Aorta (tissue), 5 donors: ENCODE measurements around the gene NT5C1A. TPM values are rescaled to one million over a fixed set of nuclear protein-coding genes. Genes with fewer than 3 reads are reported as not detected.

ENCODE experiments used
- ATAC-seq: fragments of 200-7000 bp; cut with Tn5 transposase; one replicate; pipeline ENCODE4 v1.9.1; 2022; ENCODE audit warnings: moderate library complexity; ENCODE audit not compliant: low FRiP score
- DNase-seq, 2 donors: peaks; one replicate each; pipeline ENCODE4 v3.0.0-alpha.2; 2020
- H3K27ac ChIP-seq, 2 donors: one replicate each; pipeline ENCODE4 v1.5.1; 2013; ENCODE audit warnings: low read length in 2 of 2, mild to moderate bottlenecking in 2 of 2, moderate library complexity in 2 of 2, control low read depth in 1 of 2, inconsistent platforms in 1 of 2, low read depth in 1 of 2
- H3K27me3 ChIP-seq, 2 donors: one replicate each; pipeline ENCODE4 v1.6.1; 2013; ENCODE audit warnings: control low read depth in 1 of 2, low read length in 1 of 2, mild to moderate bottlenecking in 1 of 2, moderate library complexity in 1 of 2; ENCODE audit not compliant: insufficient read depth in 2 of 2, control insufficient read depth in 1 of 2
- H3K36me3 ChIP-seq, 2 donors: one replicate each; pipeline ENCODE4 v1.6.1; 2013; ENCODE audit warnings: control low read depth in 1 of 2, low read length in 1 of 2, mild to moderate bottlenecking in 1 of 2; ENCODE audit not compliant: insufficient read depth in 2 of 2, control insufficient read depth in 1 of 2
- H3K4me1 ChIP-seq, 2 donors: one replicate each; pipeline ENCODE4 v1.6.1; 2013; ENCODE audit warnings: low read length in 2 of 2, control low read depth in 1 of 2, mild to moderate bottlenecking in 1 of 2, moderate library complexity in 1 of 2; ENCODE audit not compliant: insufficient read depth in 2 of 2, control insufficient read depth in 1 of 2
- H3K4me3 ChIP-seq, 2 donors: one replicate each; pipeline ENCODE4 v1.5.1; 2013; ENCODE audit warnings: low read length in 2 of 2, control low read depth in 1 of 2, mild to moderate bottlenecking in 1 of 2
- H3K9me3 ChIP-seq: one replicate; pipeline ENCODE4 v1.6.1; 2013; ENCODE audit warnings: mild to moderate bottlenecking, low read length; ENCODE audit not compliant: control insufficient read depth
- WGBS, 2 donors: extraction: QIAGEN DNeasy Blood & Tissue Kit; methylation state at CpG; one replicate each; pipeline ENCODE4 v1.1.7; 2013; 5-methylcytosine and 5-hydroxymethylcytosine counted together
- intact Hi-C, 2 donors: fragments of 100-400 bp; cut with DNase I; formaldehyde crosslinking; loops; one replicate each; pipeline versions ENCODE4 v1.14.2 to v1.15.0; 2022
- polyA plus RNA-seq, 2 donors: library from polyadenylated mRNA; stranded (reverse); fragments of 200-250 nt; gene quantifications; one replicate each; pipeline ENCODE4 v1.2.3, GENCODE V29; 2013
- total RNA-seq, 2 donors: library from RNA; stranded (reverse); fragmentation: NEBNext Ultra II Directional; extraction: Animal tissue kit (Norgen Biotek cat#: 25700); gene quantifications; one replicate each; pipeline ENCODE4 v1.2.1, GENCODE V29; 2021
- donor health status: healthy with polysubstance abuse.
- donor health status: Bipolar disorder and iron deficiency.
- donor health status: DM: no; HTN: no; CAD: no.
- donor health status: DM: no; HTN: no; CAD: no.
- donor health status: DM: yes; HTN: yes; CAD: no.

NT5C1A gene
- total and polyA plus RNA-seq, 4 donors = 0.46 to 0.57 TPM; not detected in 2

- WGBS, 2 donors = 98 to 100% methylated on average over 3 of the region's 3 CpGs
- Histone ChIP-seq H3K27me3 (no peaks in the 10 kb centered on the region), H3K27ac (peak overlapping the region in 1 of 2 donors; percentile 85), H3K4me1 (no peaks in the 10 kb centered on the region), H3K4me3 (no peak overlapping the region), H3K36me3 (no peaks in the 10 kb centered on the region), H3K9me3 (no peaks in the 10 kb centered on the region)
- no peak for DNase-seq
- intact Hi-C loops = no loop called here
- no peak for ATAC-seq
Observed at GRCh38 chr1:39643705-39644104, 28.2 kb downstream of the NT5C1A start.

DNA sequence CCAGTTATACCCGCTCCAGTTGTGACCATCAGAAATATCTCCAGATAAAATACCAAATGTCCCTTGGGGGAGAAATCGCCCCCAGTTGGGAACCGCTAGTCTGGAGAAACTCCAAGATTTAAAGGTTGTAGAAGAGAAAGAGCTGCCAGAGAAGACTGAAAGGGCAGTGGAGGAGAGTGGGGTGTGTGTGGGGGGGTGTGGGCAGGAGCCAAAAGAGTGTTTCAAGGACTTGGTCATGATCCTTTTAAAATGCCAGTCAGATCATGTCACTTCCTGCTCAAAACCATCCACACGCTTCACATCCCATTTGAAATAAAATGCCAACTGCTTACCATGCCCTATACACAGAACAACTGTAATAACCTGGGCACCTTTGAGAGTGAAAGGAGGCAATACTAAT is 29.1 kb downstream of the NT5C1A start:
- no peaks in the 10 kb centered on the region for H3K36me3 ChIP-seq
- DNase-seq = peak; percentile 72 to 85
- ATAC-seq = no peak
- no peaks in the 10 kb centered on the region for H3K27me3 ChIP-seq
- 5 to 9% methylated on average over 4 of the region's 4 CpGs for WGBS, 2 donors
- H3K4me3 ChIP-seq = no peak overlapping the region
- H3K27ac ChIP-seq = peak overlapping the region in 1 of 2 donors; percentile 85
- intact Hi-C loops = no loop called here
- H3K9me3 ChIP-seq = no peaks in the 10 kb centered on the region
- peaks cover 3% of the 10 kb centered on the region in 2 donors for H3K4me1 ChIP-seq

DNA sequence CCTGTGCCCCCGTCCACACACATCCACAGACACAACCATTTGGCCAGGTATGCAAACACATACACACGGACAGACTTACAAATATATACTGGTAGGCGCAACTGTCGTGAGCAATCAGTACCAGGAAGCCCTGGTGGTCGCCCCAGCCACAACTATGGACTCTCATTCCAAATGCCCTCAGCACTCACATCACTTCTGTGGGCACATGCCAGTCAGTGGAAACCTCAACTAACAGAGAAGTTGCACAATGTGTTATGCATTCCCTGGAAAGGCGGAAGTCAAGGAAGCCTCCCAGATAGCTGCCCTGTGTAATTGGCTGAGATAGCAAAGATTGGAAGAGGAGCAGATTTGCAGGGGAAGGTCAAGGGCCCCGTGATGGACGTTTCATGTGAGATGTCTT is 31.0 kb downstream of the NT5C1A start:
- no peaks in the 10 kb centered on the region for H3K27me3 ChIP-seq
- ATAC-seq (no peak), DNase-seq (no peak)
- H3K9me3 ChIP-seq = no peaks in the 10 kb centered on the region
- peaks cover 3% of the 10 kb centered on the region in 2 donors for H3K4me1 ChIP-seq
- no peaks in the 10 kb centered on the region for H3K36me3 ChIP-seq
- H3K27ac ChIP-seq = no peak overlapping the region
- intact Hi-C loops = no loop called here
- no peak overlapping the region for H3K4me3 ChIP-seq
- WGBS, 2 donors = 89 to 90% methylated on average over 8 of the region's 8 CpGs

DNA sequence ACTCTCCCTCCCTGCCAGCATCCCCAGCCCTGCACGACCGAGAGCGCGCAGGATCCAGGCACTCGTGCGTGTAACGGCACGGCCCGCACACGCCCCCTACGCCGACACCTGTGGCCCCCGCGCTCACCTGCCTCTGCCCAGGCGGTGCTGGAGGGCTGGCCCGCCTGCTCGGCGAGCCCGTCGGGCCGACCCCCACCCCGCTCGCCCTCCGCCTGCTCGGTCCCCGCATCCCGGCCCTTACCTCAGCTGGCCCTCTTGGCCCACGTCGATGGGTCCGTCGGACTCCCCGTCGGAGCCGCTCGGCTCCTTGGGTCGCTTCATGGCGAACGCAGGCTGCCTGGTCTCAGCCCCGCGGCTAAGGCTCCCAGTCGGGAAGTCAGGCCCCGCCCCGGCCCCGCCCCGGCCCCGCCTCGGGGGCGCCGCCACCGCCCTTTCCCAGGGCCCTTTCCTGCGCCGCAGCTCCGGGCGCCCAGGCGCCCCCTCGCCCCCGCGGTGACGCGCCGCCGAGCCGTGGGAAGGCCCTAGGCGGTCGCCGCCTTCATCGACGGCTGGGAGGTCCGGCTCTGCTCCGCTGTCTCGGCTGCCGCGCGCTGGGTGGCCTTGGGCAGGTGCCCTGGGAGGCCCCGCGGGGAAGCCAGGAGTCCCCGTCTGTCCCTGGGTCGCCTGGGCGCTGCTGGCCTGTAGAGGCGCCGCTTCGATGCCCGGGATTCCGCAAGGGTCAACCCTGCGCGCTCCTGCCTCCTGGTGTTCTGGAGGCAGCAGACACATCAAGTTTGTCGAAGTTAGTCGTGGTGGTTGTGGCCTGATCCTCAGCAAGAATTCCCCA is 32.4 kb downstream of the NT5C1A start, which contains the start of gene HEYL:
Gene HEYL (minus strand): TSS at position 339 of the 826 bp plus-strand sequence. CDS start 18 bp downstream, at position 321.
- Histone ChIP-seq H3K4me1 (peaks cover 3 to 9% of the 10 kb centered on the region in 2 donors), H3K27ac (peak within 1 kb of the TSS; percentile 57 to 88), H3K36me3 (no peaks in the 10 kb centered on the region), H3K4me3 (peak within 1 kb of the TSS; percentile 40 to 92), H3K27me3 (no peaks in the 10 kb centered on the region), H3K9me3 (no peaks in the 10 kb centered on the region)
- ATAC-seq = peak; percentile 77
- intact Hi-C loops = no loop called here
- peak; percentile 85 to 94 for DNase-seq
- 1 to 2% methylated on average over 67 to 88 of the region's 88 CpGs for WGBS, 2 donors

GRCh38 chr1:39638965-39639304 is 33.0 kb downstream of the NT5C1A start:
- Histone ChIP-seq H3K4me1 (peaks cover 3 to 9% of the 10 kb centered on the region in 2 donors), H3K27me3 (no peaks in the 10 kb centered on the region), H3K36me3 (no peaks in the 10 kb centered on the region), H3K9me3 (no peaks in the 10 kb centered on the region), H3K27ac (peak overlapping the region; percentile 55 to 88), H3K4me3 (peak overlapping the region; percentile 40 to 92)
- intact Hi-C loops = no loop called here
- ATAC-seq = no peak
- WGBS, 2 donors = 8 to 10% methylated on average over 3 of the region's 3 CpGs
- no peak for DNase-seq

DNA sequence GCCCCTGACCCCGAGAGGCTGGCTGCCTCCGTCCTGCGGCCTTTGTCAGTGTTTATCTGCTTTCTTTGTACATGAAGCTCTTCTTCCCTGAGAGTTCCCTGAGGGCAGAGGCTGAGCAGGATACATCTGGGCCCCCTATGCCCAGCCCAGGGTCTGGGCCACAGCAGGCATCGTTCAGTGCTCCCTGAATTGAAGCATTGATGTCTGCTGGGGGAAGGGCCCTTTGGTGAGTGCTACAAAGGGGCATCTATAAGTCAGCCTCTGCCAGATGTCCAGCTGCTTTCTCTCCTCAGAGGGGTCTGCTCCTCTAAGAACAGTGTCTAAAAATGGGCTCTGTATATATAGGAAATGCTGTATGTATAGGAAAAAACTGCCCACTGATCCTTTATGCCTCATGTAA is 34.5 kb downstream of the NT5C1A start:
- intact Hi-C loops = no loop called here
- H3K4me3 ChIP-seq = peak overlapping the region; percentile 16 to 92
- ATAC-seq (no peak), DNase-seq (no peak)
- 22 to 29% methylated on average over 4 of the region's 4 CpGs for WGBS, 2 donors
- H3K27ac ChIP-seq = peak overlapping the region in 1 of 2 donors; percentile 59
- no peaks in the 10 kb centered on the region for H3K36me3 ChIP-seq
- H3K9me3 ChIP-seq = no peaks in the 10 kb centered on the region
- no peaks in the 10 kb centered on the region for H3K27me3 ChIP-seq
- H3K4me1 ChIP-seq = peaks cover 3 to 9% of the 10 kb centered on the region in 2 donors

DNA sequence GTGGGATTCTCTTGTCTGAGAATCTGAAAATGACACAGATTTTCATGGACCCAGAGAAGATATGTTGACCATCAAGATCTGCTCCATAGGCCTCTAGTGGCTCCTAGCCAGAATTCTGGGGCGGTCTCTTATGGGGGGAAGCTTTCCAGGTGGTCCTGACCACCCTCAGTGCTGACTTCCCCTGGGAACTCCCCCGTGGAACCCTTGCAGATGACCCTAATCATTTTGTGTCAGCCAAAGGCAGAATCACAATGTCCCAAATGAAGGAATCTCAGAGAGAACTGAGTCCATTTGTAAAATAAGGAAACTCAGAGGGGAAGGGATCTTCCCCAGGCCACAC is 36.1 kb downstream of the NT5C1A start:
- intact Hi-C loops = no loop called here
- WGBS, 2 donors = 5 to 14% methylated on average over 2 of the region's 2 CpGs

DNA sequence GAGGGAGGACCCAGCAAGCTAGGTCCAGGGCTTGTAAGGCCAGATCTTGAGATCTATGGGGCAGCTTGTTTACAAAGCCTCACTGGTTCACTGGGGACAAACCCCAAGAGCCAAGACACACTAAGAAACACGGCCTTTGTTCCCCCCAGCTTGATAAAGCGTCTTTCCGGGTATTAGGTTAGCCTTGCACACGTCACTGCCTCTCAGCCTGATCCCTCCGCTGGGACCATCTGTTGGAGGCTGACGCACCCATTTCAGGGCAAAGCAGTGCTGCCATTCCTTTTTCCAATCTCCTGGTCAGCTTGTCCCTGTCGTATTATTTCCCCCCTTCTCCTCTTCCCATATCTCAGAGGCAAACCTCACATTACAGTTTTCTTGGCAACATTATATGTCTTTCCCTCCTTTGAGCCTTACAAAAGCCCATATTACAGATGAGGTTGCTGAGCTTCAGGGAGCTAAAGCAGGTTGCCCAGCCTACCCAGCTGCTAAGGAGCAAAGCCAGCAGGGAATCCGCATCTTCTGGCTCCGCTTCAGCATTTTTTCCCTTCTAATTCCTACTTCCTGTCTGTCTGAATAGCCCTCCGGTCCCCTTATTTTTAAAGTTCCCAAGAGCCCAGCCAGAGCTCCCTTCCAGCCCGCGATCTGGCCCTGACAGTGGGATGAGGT is 36.6 kb downstream of the NT5C1A start:
- ATAC-seq = no peak

More for the DNA sequence above, 36.1 kb downstream of the NT5C1A start:
- DNase-seq (no peak), ATAC-seq (no peak)
- H3K27ac ChIP-seq = peak overlapping the region in 1 of 2 donors; percentile 82
- H3K9me3 ChIP-seq = no peaks in the 10 kb centered on the region
- H3K27me3 ChIP-seq = no peaks in the 10 kb centered on the region
- peaks cover 3 to 9% of the 10 kb centered on the region in 2 donors for H3K4me1 ChIP-seq
- H3K36me3 ChIP-seq = peaks cover 0 to 5% of the 10 kb centered on the region in 2 donors
- H3K4me3 ChIP-seq = no peak overlapping the region

More for the DNA sequence above, 36.6 kb downstream of the NT5C1A start:
- WGBS, 2 donors = 7 to 11% methylated on average over 12 of the region's 12 CpGs
- no peak for DNase-seq
- Histone ChIP-seq H3K4me1 (peaks cover 3 to 9% of the 10 kb centered on the region in 2 donors), H3K27ac (peak overlapping the region in 1 of 2 donors; percentile 82), H3K36me3 (peaks cover under 1 to 9% of the 10 kb centered on the region in 2 donors), H3K4me3 (no peak overlapping the region), H3K9me3 (no peaks in the 10 kb centered on the region), H3K27me3 (no peaks in the 10 kb centered on the region)
- intact Hi-C loops = no loop called here
